ENCODE results near the gene KRT2.
"Not testable (repeated sequence)": the region's sequence is repeated elsewhere in the genome, so short reads cannot be mapped to it uniquely, and the experiment has no call there.

The KRT2 gene

DNA sequence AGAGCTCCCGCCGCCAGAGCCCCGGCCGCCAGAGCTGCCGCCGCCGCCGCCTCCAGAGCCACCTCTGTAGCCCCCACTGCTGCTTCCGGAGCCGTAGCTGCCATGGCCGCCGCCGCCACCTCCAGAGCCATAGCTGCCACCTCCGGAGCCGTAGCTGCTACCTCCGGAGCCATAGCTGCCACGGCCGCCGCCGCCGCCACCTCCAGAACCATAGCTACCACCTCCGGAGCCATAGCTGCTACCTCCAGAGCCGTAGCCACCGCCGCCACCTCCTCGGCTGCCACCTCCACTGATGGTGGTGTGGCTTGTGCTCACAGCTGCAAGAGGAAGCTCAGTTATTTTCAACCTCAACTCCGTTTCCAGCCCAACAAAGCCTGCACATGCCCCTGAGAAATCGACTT is 23.3 kb upstream of the KRT2 start:
- Histone ChIP-seq H3K36me3 (ENCODE audit: control insufficient read depth in 2 of 2, insufficient read depth in 2 of 2, low read length in 2 of 2) (no peaks in the 10 kb centered on the region), H3K4me3 (ENCODE audit: low read length in 2 of 2) (no peak overlapping the region), H3K27ac (ENCODE audit: low read length) (no peak overlapping the region), H3K27me3 (ENCODE audit: control insufficient read depth in 1 of 2, insufficient read depth in 2 of 2, low read length in 2 of 2) (peaks cover 0 to 2% of the 10 kb centered on the region in 2 donors), H3K4me1 (ENCODE audit: control insufficient read depth, insufficient read depth, low read length) (peaks cover 6% of the 10 kb centered on the region), H3K9ac (ENCODE audit: low read length in 2 of 2) (no peak overlapping the region), H3K9me3 (ENCODE audit: control insufficient read depth in 2 of 2, low read length in 2 of 2) (no peaks in the 10 kb centered on the region)

DNA sequence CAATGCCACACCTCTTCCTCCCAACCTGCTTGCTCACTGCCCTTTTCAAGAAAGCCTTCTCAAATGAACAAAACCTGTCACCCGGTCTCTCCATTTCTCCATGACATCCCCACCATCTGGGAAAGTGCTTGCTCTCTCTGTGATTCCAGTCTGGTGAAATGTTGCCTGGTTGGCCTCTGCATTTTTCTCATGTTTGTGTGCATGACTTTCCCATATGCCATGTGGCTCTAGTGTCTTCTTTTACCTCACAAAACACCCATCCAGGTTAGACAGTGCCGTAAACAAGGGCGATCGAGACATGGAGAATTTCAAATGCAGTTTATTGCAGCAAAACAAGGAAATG is 22.4 kb upstream of the KRT2 start:
- Histone ChIP-seq H3K4me3 (ENCODE audit: low read length in 2 of 2) (no peak overlapping the region), H3K4me1 (ENCODE audit: control insufficient read depth, insufficient read depth, low read length) (peaks cover 6% of the 10 kb centered on the region), H3K9me3 (ENCODE audit: control insufficient read depth in 2 of 2, low read length in 2 of 2) (no peaks in the 10 kb centered on the region), H3K9ac (ENCODE audit: low read length in 2 of 2) (no peak overlapping the region), H3K36me3 (ENCODE audit: control insufficient read depth in 2 of 2, insufficient read depth in 2 of 2, low read length in 2 of 2) (no peaks in the 10 kb centered on the region), H3K27ac (ENCODE audit: low read length) (no peak overlapping the region), H3K27me3 (ENCODE audit: control insufficient read depth in 1 of 2, insufficient read depth in 2 of 2, low read length in 2 of 2) (peaks cover 0 to 2% of the 10 kb centered on the region in 2 donors)

DNA sequence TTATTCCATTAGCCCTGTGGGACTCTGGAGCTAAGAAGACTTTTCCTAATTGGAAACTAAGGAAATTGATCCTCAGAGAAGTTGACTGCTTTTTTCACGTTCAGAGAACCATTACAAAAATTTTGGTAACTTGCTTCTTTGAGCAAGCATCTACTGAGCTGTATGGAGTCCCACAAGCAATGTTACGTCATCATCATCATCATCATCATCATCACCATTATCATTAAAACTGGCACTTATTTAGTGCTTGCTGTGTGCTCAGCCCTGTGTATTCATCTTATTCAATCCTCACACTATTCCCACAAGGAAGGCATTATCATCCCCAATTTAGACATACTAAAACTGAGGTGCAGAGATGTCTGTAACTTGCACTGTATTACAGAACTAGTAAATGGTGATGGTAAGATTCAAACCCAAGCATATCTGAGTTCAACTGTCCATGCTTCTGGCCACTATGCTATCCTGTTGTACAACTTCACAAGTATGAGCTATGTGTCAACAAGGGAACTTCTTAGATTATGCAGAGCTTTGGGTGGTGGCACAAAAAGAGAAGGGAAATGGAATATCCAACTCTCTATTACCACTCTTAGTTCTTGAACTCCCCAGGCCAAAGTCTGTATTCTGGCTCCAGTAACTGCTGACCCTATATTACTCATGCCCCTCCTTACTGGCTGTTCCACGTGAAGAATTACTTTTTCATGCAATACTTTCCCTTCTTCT is 21.9 kb upstream of the KRT2 start:
- H3K9ac ChIP-seq (ENCODE audit: low read length in 2 of 2): no peak overlapping the region
- H3K27me3 ChIP-seq (ENCODE audit: control insufficient read depth in 1 of 2, insufficient read depth in 2 of 2, low read length in 2 of 2): peaks cover 0 to 2% of the 10 kb centered on the region in 2 donors
- no peaks in the 10 kb centered on the region for H3K36me3 ChIP-seq (ENCODE audit: control insufficient read depth in 2 of 2, insufficient read depth in 2 of 2, low read length in 2 of 2)
- no peak overlapping the region for H3K27ac ChIP-seq (ENCODE audit: low read length)
- H3K4me3 ChIP-seq (ENCODE audit: low read length in 2 of 2): no peak overlapping the region
- H3K4me1 ChIP-seq (ENCODE audit: control insufficient read depth, insufficient read depth, low read length): peaks cover 6% of the 10 kb centered on the region
- H3K9me3 ChIP-seq (ENCODE audit: control insufficient read depth in 2 of 2, low read length in 2 of 2): no peaks in the 10 kb centered on the region

DNA sequence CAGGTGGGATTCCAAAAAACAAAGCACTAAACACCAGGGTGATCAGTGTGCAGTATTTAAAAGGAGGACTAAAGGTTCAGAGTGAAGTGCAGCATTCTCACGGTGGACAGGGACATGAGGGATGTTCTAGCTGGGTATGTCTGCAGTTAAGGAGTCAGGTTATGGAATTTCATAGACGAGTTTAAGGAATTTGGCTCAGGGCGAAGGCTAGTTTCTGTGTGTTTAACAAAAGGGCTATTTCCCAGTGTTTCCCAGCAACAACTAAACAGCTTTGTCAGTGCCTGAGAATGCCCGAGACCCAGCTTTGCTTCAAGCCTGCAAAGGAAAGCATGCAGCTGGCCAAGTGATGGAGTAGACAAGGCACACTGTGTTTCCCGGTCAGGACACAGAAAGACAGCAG is 21.2 kb upstream of the KRT2 start:
- H3K27ac ChIP-seq (ENCODE audit: low read length): no peak overlapping the region
- H3K27me3 ChIP-seq (ENCODE audit: control insufficient read depth in 1 of 2, insufficient read depth in 2 of 2, low read length in 2 of 2): peaks cover 0 to 2% of the 10 kb centered on the region in 2 donors
- H3K36me3 ChIP-seq (ENCODE audit: control insufficient read depth in 2 of 2, insufficient read depth in 2 of 2, low read length in 2 of 2): no peaks in the 10 kb centered on the region
- H3K9ac ChIP-seq (ENCODE audit: low read length in 2 of 2): no peak overlapping the region
- H3K4me3 ChIP-seq (ENCODE audit: low read length in 2 of 2): no peak overlapping the region
- no peaks in the 10 kb centered on the region for H3K9me3 ChIP-seq (ENCODE audit: control insufficient read depth in 2 of 2, low read length in 2 of 2)
- peaks cover 6% of the 10 kb centered on the region for H3K4me1 ChIP-seq (ENCODE audit: control insufficient read depth, insufficient read depth, low read length)

DNA sequence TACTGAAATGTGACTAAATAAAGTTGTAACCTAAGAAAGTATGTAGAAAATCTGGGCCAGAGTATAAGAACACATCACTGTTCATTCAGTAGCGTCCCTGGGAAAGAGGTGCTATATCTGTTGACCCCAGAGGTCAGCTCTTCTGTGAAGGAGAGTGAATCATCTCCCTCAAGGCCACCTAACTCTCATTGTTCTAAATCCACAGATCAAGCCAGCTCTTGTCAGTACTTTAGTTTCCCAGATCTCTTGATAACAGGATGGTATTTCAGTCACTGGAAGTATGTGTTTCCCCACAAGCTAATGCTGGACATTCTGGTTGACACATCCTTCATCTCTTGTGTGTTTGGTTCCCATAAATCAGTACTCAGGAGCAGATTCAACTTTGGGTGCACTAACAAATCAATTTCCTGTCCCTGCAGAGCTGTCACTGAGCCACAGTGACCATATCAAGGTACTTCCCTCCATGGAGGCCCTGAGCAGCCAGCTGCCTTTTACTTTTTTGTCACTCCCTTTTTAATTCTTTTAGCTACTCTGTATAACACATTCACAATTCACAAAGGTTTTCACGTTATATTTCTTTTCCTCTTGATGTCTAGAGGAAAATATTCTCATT is 20.4 kb upstream of the KRT2 start:
- no peaks in the 10 kb centered on the region for H3K36me3 ChIP-seq (ENCODE audit: control insufficient read depth in 2 of 2, insufficient read depth in 2 of 2, low read length in 2 of 2)
- no peak overlapping the region for H3K9ac ChIP-seq (ENCODE audit: low read length in 2 of 2)
- H3K4me1 ChIP-seq (ENCODE audit: control insufficient read depth, insufficient read depth, low read length): peaks cover 6% of the 10 kb centered on the region
- H3K9me3 ChIP-seq (ENCODE audit: control insufficient read depth in 2 of 2, low read length in 2 of 2): no peaks in the 10 kb centered on the region
- peaks cover 0 to 6% of the 10 kb centered on the region in 2 donors for H3K27me3 ChIP-seq (ENCODE audit: control insufficient read depth in 1 of 2, insufficient read depth in 2 of 2, low read length in 2 of 2)
- H3K4me3 ChIP-seq (ENCODE audit: low read length in 2 of 2): no peak overlapping the region
- H3K27ac ChIP-seq (ENCODE audit: low read length): no peak overlapping the region

DNA sequence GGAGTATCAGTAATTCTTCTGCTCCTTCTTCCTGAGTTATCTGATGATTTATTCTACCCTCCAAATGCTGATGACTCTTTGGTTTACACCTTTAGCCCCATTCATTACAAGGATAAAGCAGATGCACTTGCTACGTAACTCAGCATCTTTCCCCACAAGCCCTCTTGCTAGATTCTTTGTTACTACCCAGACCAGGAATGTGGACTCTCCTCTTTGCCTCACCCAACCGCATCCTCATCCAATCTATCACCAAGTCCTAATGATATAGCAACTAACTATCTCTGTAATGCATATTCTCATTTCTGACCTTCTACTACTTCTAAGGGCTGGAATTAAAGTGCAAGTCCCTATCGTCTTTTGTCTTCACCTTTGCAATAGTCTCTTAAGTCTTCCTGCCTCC is 18.9 kb upstream of the KRT2 start:
- Histone ChIP-seq H3K27me3 (ENCODE audit: control insufficient read depth in 1 of 2, insufficient read depth in 2 of 2, low read length in 2 of 2) (peaks cover 5 to 11% of the 10 kb centered on the region in 2 donors), H3K27ac (ENCODE audit: low read length) (no peak overlapping the region), H3K36me3 (ENCODE audit: control insufficient read depth in 2 of 2, insufficient read depth in 2 of 2, low read length in 2 of 2) (no peaks in the 10 kb centered on the region), H3K4me1 (ENCODE audit: control insufficient read depth, insufficient read depth, low read length) (peaks cover 6% of the 10 kb centered on the region), H3K9me3 (ENCODE audit: control insufficient read depth in 2 of 2, low read length in 2 of 2) (no peaks in the 10 kb centered on the region), H3K9ac (ENCODE audit: low read length in 2 of 2) (no peak overlapping the region), H3K4me3 (ENCODE audit: low read length in 2 of 2) (no peak overlapping the region)

DNA sequence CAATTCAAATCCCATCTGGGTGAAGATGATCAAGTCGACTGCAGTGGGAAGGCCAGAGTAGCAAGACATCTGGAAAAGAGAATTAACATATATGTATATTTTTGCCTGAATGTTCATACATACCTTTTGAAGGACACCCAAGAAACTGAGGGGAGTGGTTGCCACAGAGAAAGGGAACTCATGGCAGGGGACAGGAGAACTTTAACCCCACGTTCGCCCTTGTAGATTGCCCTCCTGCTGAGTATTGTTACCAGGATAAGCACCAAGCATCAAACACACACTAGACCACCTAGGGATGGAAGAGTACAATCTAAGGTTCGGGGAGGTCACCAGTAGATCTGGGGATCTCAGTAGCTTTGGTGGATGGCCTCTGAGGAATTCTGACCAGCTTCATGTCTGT is 18.5 kb upstream of the KRT2 start:
- Histone ChIP-seq H3K27me3 (ENCODE audit: control insufficient read depth in 1 of 2, insufficient read depth in 2 of 2, low read length in 2 of 2) (peaks cover 7 to 11% of the 10 kb centered on the region in 2 donors), H3K4me1 (ENCODE audit: control insufficient read depth, insufficient read depth, low read length) (peaks cover 6% of the 10 kb centered on the region), H3K36me3 (ENCODE audit: control insufficient read depth in 2 of 2, insufficient read depth in 2 of 2, low read length in 2 of 2) (no peaks in the 10 kb centered on the region), H3K4me3 (ENCODE audit: low read length in 2 of 2) (no peak overlapping the region), H3K9me3 (ENCODE audit: control insufficient read depth in 2 of 2, low read length in 2 of 2) (no peaks in the 10 kb centered on the region), H3K27ac (ENCODE audit: low read length) (no peak overlapping the region), H3K9ac (ENCODE audit: low read length in 2 of 2) (no peak overlapping the region)

DNA sequence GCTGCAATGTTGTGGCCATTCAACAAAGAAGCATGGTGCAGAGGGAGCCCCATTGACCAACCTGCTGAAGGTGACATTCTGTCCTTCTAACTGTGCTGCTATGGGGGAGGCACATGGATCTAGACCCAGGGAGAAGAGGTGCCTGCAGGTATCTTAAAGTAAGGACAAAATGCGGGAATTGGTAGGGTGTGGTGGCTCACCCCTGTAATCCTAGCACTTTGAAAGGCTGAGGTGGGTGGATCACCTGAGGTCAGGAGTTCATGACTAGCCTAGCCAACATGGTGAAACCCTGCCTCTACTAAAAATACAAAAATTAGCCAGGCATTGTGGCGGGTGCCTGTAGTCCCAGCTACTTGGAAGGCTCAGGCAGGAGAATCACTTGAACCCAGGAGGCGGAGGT is 17.9 kb upstream of the KRT2 start:
- H3K4me3 ChIP-seq (ENCODE audit: low read length in 2 of 2); H3K4me1 ChIP-seq (ENCODE audit: control insufficient read depth, insufficient read depth, low read length); H3K36me3 ChIP-seq (ENCODE audit: control insufficient read depth in 2 of 2, insufficient read depth in 2 of 2, low read length in 2 of 2): not testable (repeated sequence)

DNA sequence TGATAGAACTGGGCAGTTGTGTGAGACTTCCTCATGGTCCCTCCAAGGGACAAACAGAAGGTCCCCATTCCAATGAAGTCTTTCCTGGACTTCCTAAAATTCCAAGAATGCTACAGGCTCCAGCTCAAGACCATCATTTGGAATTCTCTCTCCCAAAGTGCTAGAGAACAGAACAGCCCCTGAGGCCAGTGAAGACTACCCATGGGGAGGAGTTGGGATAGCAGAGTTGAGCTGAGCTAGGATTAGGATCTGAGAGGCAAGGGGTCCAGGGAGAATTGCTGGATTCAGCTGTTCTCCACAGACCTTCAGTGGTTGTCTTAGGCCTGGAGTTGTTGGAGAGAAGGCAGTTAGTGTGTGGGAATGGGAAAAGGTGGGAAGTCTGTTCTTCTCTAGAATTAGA is 17.4 kb upstream of the KRT2 start:
- Histone ChIP-seq H3K9me3 (ENCODE audit: control insufficient read depth in 2 of 2, low read length in 2 of 2) (no peaks in the 10 kb centered on the region), H3K36me3 (ENCODE audit: control insufficient read depth in 2 of 2, insufficient read depth in 2 of 2, low read length in 2 of 2) (no peaks in the 10 kb centered on the region), H3K9ac (ENCODE audit: low read length in 2 of 2) (no peak overlapping the region), H3K4me3 (ENCODE audit: low read length in 2 of 2) (no peak overlapping the region), H3K4me1 (ENCODE audit: control insufficient read depth, insufficient read depth, low read length) (peaks cover 6% of the 10 kb centered on the region), H3K27ac (ENCODE audit: low read length) (no peak overlapping the region), H3K27me3 (ENCODE audit: control insufficient read depth in 1 of 2, insufficient read depth in 2 of 2, low read length in 2 of 2) (peaks cover 7 to 12% of the 10 kb centered on the region in 2 donors)

More for the DNA sequence above, 17.9 kb upstream of the KRT2 start:
- H3K9ac ChIP-seq (ENCODE audit: low read length in 2 of 2); H3K9me3 ChIP-seq (ENCODE audit: control insufficient read depth in 2 of 2, low read length in 2 of 2); H3K27ac ChIP-seq (ENCODE audit: low read length): not testable (repeated sequence)
- H3K27me3 ChIP-seq (ENCODE audit: control insufficient read depth in 1 of 2, insufficient read depth in 2 of 2, low read length in 2 of 2): peaks cover 7 to 11% of the 10 kb centered on the region in 2 donors

DNA sequence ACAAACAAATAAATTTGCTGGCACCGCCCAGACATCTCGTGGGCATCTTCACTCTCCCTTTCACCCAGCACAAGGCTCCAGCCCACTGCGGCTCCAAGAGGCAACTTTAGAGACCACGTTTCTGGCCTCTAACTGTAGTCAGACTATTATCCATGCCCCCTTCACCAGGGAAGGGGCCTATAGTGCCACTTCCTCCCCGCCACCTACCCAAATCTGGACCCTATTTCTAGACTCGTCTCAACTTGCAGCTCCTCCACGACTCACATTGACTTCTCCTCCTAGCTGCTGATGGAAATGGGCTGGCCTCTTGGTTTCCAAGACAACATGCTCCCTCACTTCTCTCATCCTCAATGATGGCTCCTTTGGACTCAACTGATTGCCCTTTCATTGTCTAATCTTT is 15.9 kb upstream of the KRT2 start:
- Histone ChIP-seq H3K4me3 (ENCODE audit: low read length in 2 of 2) (no peak overlapping the region), H3K36me3 (ENCODE audit: control insufficient read depth in 2 of 2, insufficient read depth in 2 of 2, low read length in 2 of 2) (no peaks in the 10 kb centered on the region), H3K27me3 (ENCODE audit: control insufficient read depth in 1 of 2, insufficient read depth in 2 of 2, low read length in 2 of 2) (peaks cover 11 to 18% of the 10 kb centered on the region in 2 donors), H3K9ac (ENCODE audit: low read length in 2 of 2) (no peak overlapping the region), H3K27ac (ENCODE audit: low read length) (no peak overlapping the region), H3K4me1 (ENCODE audit: control insufficient read depth, insufficient read depth, low read length) (no peaks in the 10 kb centered on the region), H3K9me3 (ENCODE audit: control insufficient read depth in 2 of 2, low read length in 2 of 2) (no peaks in the 10 kb centered on the region)

DNA sequence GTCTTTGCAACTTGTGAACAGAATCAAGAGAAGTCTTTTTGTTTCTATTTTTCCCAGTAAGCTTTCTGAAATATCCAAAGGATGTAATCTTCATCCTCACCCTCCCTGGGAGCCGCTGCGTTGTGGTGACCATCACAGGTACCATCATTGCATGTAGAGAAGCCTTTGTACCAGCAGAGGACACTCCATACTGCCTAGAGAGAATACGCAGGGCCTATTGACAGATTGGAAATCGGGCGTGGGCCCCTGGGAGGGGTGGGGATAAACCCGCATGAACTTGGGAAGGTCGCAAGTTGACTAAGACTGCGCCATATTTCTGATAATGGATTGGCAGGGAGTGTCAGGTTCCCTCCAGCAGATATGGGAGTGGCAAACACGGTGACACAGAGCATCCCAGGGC is 15.5 kb upstream of the KRT2 start:
- Histone ChIP-seq H3K9ac (ENCODE audit: low read length in 2 of 2) (no peak overlapping the region), H3K4me3 (ENCODE audit: low read length in 2 of 2) (no peak overlapping the region), H3K27ac (ENCODE audit: low read length) (no peak overlapping the region), H3K36me3 (ENCODE audit: control insufficient read depth in 2 of 2, insufficient read depth in 2 of 2, low read length in 2 of 2) (no peaks in the 10 kb centered on the region), H3K9me3 (ENCODE audit: control insufficient read depth in 2 of 2, low read length in 2 of 2) (no peaks in the 10 kb centered on the region), H3K4me1 (ENCODE audit: control insufficient read depth, insufficient read depth, low read length) (no peaks in the 10 kb centered on the region), H3K27me3 (ENCODE audit: control insufficient read depth in 1 of 2, insufficient read depth in 2 of 2, low read length in 2 of 2) (peaks cover 11 to 20% of the 10 kb centered on the region in 2 donors)

Measured in stomach smooth muscle (tissue), 2 donors.